Stimulated activated CD4-positive, alpha-beta T cell treated with anti-CD3 and anti-CD28 coated beads, Interleukin-1b, Interleukin-23, amount 100 ng/mL, for 24 hours (primary cell): ENCODE data around the gene POU2AF1.

ENCODE experiments used
- DNase-seq, 4 experiments: peaks; one replicate each; pipeline ENCODE4 v3.0.0-alpha.2; 2020; ENCODE audit warnings: low read depth in 4 of 4, low spot score in 1 of 4

POU2AF1 gene, protein sequence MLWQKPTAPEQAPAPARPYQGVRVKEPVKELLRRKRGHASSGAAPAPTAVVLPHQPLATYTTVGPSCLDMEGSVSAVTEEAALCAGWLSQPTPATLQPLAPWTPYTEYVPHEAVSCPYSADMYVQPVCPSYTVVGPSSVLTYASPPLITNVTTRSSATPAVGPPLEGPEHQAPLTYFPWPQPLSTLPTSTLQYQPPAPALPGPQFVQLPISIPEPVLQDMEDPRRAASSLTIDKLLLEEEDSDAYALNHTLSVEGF

DNA sequence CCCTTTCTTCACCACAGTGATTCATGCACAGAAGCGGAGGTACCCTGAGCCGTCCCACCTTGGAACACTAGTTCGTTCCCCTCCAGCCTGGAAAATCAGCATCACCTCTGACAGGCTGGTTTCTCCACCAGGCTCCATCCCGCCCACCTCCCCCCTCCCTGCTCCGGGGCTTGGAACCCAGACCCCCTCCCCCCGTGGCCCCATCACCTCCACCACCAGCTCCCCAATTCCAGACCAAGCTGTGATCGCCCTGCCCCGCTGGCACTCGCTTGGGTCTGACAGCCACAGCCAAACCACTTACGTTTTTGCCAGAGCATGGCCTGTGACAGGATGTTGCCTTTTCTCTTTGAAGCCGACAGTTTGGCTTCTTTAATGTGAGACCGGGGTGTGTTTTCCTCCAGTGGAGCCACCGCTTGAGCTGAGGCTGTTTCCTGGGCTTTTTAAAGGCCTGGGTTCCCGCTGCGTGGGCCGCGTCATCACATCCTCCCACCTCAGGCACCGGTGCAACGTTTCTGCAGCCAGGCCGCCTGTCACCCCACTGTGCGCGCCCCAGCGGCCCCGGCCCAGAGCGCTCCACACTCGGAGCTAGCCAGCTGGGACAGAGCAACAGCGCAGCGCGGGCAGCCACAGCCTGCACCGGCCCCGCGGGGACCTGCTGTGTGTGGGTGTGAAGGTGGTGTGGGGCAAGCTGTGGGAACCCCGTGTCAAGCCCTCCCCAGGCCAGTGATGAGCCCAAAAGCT lies at the start of gene POU2AF1:
Gene POU2AF1, minus strand, starts transcription at position 415 of the 741 bp plus-strand sequence. Its CDS starts 98 bp downstream, at position 317.
- peak; percentile 37 to 76 (median 49) for DNase-seq

DNA sequence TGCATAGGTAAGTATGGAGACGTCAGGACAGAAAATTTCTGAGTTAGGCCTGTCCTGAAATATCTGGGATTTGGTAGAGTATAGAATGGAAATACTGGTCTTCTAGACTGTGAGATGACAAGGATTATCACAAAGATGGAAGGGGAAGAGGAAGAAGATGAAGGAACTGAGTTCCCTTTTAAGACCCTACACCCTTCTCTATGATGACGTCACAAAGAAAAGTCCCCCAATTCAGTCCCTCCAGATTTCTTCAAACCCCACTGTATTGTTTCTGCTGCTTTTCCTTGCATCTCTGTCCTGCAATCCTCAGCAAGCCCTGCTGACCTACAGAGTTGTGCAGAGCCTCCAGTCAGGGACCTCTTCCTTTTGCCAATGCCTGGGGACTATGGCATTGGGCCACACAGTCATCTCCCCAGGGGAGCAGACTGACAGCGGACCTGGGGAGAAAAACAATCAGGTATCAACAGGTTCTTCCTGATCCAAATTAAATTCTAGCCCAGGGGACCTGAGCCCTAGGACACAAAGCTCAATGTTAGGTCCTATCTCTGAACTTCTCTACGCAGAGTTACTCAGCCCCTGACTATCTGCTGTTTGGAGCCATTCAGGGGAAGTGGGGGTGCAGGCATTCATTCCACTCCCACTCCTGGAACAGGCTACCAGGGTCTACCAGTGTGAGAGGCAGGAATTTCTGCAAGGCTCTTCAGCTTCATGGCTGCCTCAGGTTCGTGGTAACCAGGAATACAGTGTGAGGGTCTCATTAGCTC lies 49.2 kb upstream of the POU2AF1 start:
- no peak for DNase-seq

DNA sequence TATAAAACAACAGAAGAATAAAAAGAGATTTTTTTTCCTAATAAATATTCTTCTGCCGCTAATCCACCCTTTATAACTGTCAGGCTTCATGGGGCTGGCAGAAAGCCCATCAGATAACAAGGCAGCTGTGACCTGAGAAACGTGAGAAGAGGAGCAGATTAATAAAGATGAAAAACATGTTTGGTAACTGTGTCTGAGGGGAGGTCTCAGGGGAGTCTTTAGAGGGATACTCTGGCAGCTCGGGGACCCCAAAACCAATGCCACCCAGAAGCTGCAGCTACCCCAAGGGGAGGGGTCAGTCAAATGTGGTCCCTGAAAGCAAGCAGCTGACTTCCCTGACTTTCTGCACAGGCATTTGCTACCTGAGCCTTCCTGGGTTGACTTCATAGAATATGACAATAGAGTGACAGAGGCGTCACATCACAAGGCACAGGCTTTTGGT lies 48.4 kb upstream of the POU2AF1 start:
- DNase-seq: no peak

DNA sequence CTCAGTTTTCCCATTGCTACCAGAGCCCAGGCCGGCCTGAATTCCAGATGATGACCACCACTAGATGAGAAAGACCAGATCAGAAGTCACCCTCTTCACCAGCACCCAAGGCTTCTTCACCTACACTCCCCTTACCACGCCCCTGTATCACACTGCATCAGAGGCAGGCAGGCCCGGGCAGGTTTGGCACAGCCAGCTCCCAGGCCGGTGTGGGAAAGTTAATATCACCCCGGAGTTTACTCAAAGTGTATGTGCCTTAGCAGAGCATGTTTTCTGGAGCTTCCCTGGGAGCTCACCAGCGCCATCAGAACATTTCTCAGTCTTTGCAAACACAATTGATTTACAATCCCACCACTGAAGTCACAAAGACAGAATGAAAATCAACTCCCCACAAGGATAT lies 47.5 kb upstream of the POU2AF1 start:
- no peak for DNase-seq

DNA sequence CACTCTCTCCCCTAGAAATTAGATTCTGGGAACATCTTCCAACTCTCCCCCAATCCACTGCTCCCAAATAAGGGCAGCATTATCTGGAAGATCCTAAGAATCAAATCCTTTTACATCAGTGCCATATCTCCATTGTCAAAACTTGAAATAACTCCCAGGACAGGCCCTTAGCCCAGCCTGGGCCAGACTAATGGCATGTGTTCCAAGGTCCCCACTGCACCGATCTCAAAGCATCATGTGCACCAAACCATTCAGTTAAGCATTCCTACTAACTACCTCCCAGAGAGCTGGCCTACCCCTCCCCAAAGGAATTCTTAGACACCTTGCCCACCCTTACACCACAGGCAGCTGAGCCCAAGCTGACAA lies 44.2 kb upstream of the POU2AF1 start:
- DNase-seq: no peak

DNA sequence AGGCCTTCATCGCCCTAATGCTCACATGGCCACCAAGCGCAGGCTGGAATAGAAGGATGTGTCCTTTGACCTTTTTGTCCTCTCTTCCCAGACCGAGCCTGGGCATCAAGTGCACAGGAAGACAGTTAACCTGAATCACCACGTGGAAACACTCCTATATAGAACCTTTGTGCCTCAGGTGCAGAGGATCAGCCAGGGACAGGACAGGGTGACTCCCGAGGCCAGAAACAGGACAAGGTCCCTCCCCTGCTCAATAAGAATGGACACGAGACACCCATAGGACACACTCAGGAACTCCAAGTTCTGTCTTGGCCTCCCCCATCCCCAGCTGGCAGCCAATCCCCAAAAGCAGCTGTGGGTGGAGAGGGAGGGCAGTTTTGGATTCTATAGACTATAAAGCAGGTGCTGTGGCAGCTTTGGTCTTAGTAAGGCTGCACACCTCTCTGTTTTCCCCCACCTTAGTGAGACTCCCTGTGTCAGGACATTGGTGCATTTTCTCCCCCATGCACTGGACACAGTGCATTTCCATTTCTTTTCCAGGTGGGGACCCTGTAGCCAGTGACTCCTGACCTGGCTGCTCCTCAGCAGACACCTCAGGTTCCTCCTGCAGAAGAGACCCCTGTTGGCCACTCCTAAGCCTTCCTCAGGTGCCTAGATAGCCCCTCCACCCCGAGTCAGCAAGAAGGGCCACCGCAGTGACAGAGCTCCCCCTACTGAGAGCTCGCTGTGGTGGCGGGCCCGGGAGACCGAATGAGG lies 43.6 kb upstream of the POU2AF1 start:
- peak in 3 of 4 experiments; percentile 23 to 48 (median 48) for DNase-seq

DNA sequence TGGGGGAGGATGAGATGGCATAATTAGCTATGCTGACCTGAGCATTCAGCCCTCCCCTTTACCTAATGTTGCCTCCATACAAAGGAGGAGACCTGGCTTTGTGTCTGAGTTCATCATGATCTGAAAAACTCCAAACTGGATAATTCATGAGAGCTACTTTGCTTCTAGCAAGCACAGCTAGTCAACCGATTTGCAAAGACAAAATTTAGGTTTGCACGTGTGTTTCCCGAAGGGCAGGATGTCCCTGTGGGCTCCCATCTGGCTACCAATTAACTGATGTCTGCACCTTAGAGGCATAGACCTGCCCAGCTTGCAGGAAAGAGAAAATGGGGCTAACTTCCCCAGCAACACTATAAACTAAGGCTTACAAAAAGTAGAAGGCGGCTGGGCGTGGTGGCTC lies 42.2 kb upstream of the POU2AF1 start:
- no peak for DNase-seq

DNA sequence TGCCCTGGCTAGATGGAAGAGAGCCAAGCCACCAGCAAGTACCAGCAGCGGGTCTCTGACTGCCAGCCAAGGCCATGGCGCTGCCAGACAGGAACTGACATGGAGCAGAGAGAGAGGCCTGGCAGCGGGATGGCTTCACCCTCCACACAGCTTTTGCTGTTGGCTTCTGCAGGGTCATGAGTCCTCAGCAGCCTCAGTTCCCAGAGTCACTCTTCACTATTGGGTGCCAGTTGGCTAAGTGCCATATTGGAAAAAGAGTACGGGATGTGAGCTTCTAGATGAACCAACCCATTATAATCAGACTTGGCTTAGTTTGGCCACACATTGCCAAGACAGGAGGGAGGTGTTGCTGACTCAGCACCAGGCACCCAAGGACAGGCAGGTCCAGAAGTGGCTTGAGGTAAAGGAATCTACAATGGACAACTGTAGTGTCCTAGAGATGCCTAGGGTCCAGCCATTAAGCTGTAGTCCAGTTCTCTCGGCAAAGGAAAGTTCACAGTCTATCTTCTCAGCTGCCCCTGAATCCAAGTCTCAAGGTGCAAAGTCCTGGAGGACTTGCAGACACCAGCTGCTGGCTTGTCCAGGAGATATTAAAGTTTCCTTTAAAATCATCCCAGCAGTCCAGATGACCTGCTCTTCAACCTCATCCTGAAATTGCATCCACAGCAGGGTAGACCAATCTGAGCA lies 40.7 kb upstream of the POU2AF1 start:
- no peak for DNase-seq

DNA sequence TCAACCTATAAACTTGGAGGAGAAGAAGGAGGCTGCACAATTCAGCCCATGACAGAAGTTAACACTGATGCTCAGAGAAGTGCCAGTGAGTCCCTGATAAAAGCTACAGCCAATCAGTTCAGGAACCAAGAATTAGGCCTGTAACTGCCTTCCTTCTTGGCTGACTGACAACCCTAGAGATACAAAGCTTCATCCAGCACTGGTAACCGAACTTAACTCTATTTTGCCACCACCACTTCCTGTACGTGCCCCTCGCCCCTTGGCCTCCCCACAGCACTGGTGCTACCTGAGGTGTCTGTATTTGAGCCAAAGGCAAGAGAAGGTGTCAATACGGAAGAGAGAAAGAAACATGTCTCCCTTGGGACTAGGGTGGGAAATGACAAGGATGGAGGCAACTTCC lies 40.1 kb upstream of the POU2AF1 start:
- DNase-seq: no peak

DNA sequence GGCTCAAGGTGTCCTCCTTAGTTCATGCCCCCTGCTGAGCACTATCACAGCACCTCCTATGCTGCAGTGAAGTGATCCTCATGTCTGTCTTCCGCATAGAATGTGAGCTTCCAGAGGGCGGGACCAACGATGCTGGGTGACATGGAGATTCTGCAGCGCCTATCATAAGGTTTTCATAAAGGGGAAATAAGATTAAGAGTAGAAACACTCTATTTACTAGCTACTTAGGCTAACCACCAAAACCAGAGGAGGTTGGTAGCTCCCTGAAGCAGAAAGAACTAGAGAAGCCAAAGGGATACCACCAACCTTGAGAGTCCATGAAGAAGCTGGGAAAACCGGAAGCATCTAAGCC lies 39.3 kb upstream of the POU2AF1 start:
- DNase-seq: no peak

DNA sequence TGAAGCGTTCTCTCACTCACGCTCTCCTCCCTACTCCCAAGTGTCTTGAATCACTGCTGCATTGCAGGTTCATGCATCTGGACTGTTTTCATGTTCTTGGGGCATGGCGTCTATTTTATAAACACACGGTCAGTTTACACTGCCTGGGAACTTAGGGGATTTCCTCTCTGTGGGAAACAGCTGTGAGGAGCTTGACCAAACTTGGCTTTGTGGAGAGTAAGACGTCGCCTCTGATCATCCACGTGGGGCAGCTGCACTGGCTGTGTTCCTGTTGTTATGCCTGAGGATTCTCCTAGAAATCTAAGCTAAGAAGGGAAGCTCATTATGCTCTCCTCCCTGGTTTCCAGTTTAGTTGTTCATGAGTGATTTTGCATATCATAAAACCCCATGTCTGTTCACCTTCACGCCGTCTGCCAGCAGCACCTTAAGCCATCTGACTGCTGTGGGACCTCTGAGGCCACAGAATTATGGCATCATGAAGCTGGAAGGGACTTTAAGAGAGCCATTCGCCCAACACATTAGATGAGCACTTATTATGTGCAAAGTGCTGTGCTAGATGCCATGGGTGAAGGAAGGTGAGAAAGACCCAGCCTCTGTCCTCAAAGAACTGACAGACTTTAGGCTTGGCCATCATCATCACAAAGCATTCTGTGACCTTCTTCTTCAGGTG lies 38.8 kb upstream of the POU2AF1 start:
- no peak for DNase-seq

DNA sequence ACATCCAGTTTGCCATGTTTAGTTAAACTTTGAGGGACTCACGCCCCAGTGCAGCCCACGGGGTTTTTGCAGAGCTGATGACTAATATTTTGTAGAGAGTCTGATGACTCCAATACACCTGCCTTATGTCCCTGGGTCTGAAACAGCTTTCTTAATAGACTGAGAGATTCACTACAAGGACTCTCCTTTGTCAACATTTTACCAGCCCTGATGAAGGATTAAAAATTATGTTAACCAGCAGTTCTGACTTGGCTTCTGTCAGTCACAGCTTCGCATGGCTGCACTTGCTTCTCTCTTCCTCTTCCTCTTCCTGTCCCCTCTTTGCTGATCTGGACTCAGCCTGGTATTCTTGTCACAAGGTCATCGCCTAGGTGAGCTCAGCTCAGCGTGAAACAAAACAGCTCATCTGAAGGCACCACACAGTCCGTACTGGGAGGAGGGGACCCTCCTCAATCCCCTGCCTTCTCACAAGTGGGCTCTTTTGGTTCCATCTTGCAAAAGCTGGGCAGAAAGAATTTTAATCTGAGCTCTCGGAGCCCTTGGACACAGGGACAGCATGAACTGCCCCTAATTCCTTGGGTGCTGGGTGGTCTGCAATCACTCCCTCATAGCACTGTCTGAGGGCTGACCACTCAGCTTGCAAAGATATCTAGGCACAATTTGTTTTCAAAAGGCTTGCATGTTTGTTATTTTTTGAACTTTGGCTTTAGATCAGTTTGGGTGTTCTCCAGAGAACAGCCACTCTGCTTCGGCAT lies 38.1 kb upstream of the POU2AF1 start:
- no peak for DNase-seq

DNA sequence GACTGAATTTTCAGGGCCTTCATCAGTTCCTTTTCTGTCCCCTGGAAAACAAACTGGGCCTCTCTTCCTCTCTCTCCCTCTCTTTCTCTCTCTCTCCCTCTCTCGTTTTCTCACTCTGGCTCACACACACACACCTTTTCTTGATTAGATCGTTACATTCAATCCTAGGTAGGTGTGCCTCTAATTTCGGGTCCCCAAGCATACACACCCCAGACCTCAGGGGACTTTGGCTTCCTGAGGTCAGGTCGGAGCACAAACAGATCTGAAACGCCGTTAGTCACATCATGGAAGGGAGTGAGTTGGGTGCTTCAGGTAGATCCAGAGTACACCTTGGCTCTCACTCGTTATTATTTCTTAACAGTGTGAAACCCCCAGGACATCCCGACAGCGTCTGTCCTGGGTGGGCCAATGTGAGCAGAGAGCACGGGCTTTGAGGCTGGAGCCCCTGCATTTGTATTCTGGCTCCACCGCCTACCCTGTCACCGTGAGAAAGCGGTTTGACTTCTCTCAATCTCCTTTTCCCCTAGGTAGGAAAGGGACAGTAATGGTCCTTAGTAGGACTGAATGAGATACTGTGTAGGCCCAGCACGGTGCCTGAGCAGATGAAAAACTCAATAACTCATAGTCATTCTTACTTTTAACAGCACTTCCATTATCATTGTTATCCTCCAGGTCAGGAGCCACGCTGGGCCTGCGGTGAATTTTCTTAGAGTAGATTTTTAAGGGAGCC lies 37.3 kb upstream of the POU2AF1 start:
- DNase-seq: no peak

DNA sequence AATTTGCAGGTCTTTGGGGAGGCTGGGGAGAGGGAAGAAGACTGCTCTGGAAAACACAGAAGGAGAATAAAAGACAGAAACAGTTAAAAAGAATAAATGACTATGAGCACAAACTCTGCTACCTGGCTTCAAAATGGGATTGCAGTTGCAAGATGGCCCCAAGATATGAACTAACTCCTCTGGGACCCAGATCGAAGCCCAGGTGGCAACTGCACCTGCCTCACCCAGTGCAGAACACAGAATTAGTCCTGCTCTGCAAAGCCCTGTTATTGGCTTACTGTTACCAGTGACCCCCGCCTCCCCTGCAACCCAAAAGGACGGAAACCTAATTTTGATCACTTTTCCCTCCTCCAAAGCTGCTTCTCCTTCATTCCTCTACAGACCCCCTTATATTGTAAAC lies 35.9 kb upstream of the POU2AF1 start:
- no peak for DNase-seq

DNA sequence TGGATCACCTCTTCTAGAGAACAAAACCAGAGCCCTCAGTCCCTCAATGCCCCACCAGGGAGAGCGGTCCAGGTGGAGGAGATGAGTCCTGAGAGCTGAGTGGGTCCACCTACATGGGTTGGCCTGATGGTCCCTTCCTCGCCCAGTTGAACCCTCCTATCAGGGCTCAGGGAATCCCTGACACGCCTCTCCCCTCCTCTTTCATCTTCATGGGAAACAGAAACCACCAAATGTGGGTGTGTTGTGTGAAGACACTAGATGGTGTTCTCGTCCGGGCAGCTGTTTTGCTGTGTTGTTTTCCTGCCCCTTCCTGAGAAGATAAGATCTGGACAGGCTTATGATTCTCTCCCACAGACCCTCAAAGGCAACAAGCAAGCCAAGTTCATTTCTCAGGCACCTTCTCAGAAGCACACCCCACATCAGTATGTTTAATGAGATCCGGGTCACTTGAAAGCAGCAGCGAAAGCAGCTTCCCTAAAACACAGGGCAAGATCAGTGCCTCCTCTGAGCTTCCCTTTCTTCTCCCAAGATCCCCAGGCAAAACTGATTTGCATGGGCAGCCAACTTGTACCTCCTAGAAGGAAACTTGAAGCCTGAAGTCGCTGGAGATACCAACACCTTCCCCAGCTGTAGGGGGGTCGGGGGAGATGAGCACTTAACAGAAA lies 35.3 kb upstream of the POU2AF1 start:
- DNase-seq: no peak

DNA sequence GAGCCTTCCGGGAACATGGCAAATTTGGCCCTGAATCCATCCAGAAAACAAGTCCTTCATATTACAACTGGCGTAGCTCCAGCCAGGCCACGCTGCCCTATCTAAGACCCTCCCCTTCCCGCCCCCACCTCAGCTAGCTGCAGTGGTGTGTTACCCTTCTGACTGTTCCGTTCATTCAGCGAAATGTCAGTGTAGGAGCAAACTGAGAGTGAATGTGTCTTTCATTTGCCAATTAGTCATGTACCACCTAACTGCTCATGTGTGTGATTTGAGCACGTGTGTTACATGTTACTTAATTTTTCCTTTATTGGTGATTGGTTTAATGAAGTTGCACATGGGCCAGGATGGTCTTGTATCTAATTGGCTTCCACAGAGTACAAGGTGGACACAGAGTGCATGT lies 34.8 kb upstream of the POU2AF1 start:
- DNase-seq: peak in 1 of 4 experiments; percentile 42

DNA sequence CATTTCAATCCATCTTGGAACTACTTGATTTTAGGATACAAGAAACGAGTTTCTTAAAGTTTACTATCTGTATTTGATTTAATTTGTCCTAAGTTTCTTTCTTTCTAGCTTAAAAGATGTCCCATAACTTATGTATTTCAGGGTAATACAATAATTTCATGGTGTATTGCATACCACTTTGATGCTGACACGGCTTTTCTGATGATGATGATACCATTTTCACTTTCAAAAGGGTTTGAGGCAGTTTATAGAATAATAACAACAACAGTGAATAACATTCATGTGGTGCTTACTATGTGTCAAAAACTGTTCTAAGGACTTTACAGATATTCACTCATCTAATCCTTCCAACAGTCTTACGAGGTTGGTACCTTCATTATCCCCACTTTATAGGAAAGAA lies 33.2 kb upstream of the POU2AF1 start:
- no peak for DNase-seq

DNA sequence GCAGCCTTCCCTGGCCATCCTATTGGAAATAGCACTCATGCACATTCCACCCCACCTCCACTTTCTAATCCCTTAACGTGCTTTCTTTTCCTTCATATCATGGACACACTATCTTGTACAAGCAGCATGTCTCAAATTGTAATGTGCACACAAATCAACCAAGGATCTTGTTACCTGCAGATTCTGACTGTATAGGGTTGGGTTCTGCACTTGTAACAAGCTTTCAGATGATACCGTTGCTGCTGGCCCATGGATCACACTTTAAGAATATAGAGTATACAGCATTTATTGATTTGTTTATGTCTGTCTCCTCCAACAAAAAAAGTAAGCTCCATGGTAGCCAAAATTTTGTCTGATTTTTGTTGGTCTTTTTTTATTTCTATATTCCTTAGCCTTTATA lies 32.4 kb upstream of the POU2AF1 start:
- no peak for DNase-seq
